ENCODE data around the gene LMO7. TPM values are rescaled to one million over a fixed set of nuclear protein-coding genes. Genes with fewer than 3 reads are reported as not detected.

LMO7 gene
- total and polyA plus RNA-seq, 11 donors = 195 to 573 (median 425) TPM

DNA sequence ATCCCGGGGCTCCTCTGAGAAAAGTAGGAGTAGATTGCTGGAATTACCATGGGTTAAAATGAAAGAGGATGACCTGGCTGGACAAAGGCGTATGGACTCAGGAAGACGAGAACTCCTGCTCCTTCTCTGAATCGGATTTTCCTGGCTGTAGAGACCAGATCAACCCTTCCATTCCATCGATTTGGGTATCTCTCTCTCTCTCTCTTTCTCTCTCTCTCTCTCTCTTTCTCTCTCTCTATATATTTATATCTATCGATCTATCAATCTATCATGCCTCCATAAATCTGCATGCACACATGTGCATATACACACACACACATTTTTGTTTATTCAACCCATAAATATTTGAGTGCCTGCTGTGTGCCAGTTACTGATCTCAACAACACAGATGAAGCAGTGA, 234.9 kb downstream of the LMO7 start:
- Histone ChIP-seq H3K4me3 (peak overlapping the region in 9 of 12 donors; percentile 10 to 62 (median 48)), H3K27me3 (no peaks in the 10 kb centered on the region), H3K36me3 (no peaks in the 10 kb centered on the region), H3K27ac (no peak overlapping the region), H3K4me1 (peaks cover 0 to 8% (median 0%) of the 10 kb centered on the region in 12 donors), H3K9me3 (no peaks in the 10 kb centered on the region)
- ATAC-seq = peak in 1 of 4 donors; percentile 9
- DNase-seq = no peak
- 64 to 80% (median 76%) methylated on average over 6 of the region's 6 CpGs for WGBS, 4 donors
- intact Hi-C loops (cut with DNase I) = loop anchor here (2.0 to 10.0 kb wide), 10 partner anchors 144 to 1114 kb away; no protein-coding TSS in a partner anchor
- TF ChIP-seq CTCF (IDR thresholded peaks at IDR 0.05) = no peak
- TF ChIP-seq POLR2A (IDR thresholded peaks at IDR 0.05) = no peak

DNA sequence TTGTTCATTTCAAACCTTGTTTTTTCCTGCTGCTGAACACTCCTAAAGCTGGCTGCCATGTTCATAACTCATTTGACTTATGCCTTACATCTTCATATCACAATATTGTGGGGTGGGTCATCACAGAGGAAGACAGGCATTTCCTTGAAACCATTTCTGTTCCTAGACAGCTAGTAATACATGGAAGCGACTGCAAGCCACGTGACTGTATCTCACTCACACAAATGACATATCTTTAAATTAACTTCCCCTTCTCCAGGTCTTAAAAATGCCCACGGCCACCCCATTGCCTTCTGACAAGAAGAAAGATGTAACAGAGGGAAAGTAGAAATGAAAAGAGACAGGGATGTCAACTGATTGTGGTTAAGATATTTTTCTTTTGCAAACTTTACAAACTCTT, 236.8 kb downstream of the LMO7 start:
- ATAC-seq (no peak), DNase-seq (no peak)
- Histone ChIP-seq H3K27ac (no peak overlapping the region), H3K4me3 (no peak overlapping the region), H3K36me3 (no peaks in the 10 kb centered on the region), H3K9me3 (no peaks in the 10 kb centered on the region), H3K4me1 (peaks cover 0 to 8% (median 0%) of the 10 kb centered on the region in 12 donors), H3K27me3 (no peaks in the 10 kb centered on the region)
- 49 to 73% (median 57%) methylated on average over 3 of the region's 3 CpGs for WGBS, 4 donors
- intact Hi-C loops (cut with DNase I) = loop anchor here in 8 of 10 donors (5.0 to 10.0 kb wide), 8 partner anchors 142 to 1112 kb away; no protein-coding TSS in a partner anchor
- TF ChIP-seq CTCF (IDR thresholded peaks at IDR 0.05) = no peak
- TF ChIP-seq POLR2A (IDR thresholded peaks at IDR 0.05) = no peak

- Histone ChIP-seq H3K36me3 (no peaks in the 10 kb centered on the region), H3K27me3 (no peaks in the 10 kb centered on the region), H3K4me3 (no peak overlapping the region), H3K9me3 (no peaks in the 10 kb centered on the region), H3K4me1 (peaks cover 0 to 8% (median 0%) of the 10 kb centered on the region in 12 donors), H3K27ac (no peak overlapping the region)
- ATAC-seq (no peak), DNase-seq (no peak)
- intact Hi-C loops (cut with DNase I) = loop anchor here in 8 of 10 donors (5.0 to 10.0 kb wide), 8 partner anchors 141 to 1111 kb away; no protein-coding TSS in a partner anchor
- TF ChIP-seq CTCF (IDR thresholded peaks at IDR 0.05) (no peak), POLR2A (IDR thresholded peaks at IDR 0.05) (no peak)
- 92 to 95% (median 93%) methylated on average over 10 of the region's 10 CpGs for WGBS, 4 donors
These were observed 237.4 kb downstream of the LMO7 start for GRCh38 chr13:75873494-75873893.

DNA sequence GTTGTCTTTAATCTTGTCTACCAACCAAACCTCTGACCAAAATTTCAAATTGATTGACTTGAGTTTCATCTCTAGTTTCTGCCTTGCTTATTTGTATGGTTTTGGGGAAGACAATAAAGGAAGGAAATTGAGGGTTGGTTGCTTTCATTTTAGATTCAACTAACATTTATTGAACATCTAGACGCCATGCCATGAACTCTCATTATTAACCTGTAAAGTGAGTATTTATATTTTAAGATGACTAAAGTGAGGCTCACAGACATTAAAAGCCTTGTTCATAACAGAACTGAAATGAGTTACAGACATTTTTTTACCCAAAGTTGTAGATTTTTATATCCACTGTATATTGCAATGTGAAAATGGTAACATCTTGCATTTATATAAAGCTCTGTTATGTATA, 239.3 kb downstream of the LMO7 start:
- no peak overlapping the region for H3K27ac ChIP-seq
- no peaks in the 10 kb centered on the region for H3K36me3 ChIP-seq
- no peak overlapping the region for H3K4me3 ChIP-seq
- 81 to 90% (median 84%) methylated on average over 1 of the region's 1 CpG for WGBS, 4 donors
- no peaks in the 10 kb centered on the region for H3K27me3 ChIP-seq
- no peak for ATAC-seq
- intact Hi-C loops (cut with DNase I) = loop anchor here in 9 of 10 donors (2.0 to 10.0 kb wide), 12 partner anchors 139 to 1109 kb away; no protein-coding TSS in a partner anchor
- no peaks in the 10 kb centered on the region for H3K9me3 ChIP-seq
- DNase-seq = no peak
- H3K4me1 ChIP-seq = peaks cover 0 to 8% (median 0%) of the 10 kb centered on the region in 12 donors
- TF ChIP-seq CTCF (IDR thresholded peaks at IDR 0.05) (no peak), POLR2A (IDR thresholded peaks at IDR 0.05) (no peak)
